LHCN-M2 (cell line): ENCODE results near the gene RFX8. TPM values are rescaled to one million over a fixed set of nuclear protein-coding genes. Genes with fewer than 3 reads are reported as not detected.

ENCODE experiments used
- DNase-seq: peaks from one replicate; pipeline ENCODE4 v3.0.0-alpha.2; 2012; ENCODE audit warnings: low read depth
- total RNA-seq: library from RNA; depleted of rRNA; stranded (reverse); fragments of >200 nt; gene quantifications from 2 replicates; pipeline ENCODE4 v1.2.3, GENCODE V29; 2014

The RFX8 gene
- total RNA-seq, 1 experiment from 2014 or later: 33.4 TPM

DNA sequence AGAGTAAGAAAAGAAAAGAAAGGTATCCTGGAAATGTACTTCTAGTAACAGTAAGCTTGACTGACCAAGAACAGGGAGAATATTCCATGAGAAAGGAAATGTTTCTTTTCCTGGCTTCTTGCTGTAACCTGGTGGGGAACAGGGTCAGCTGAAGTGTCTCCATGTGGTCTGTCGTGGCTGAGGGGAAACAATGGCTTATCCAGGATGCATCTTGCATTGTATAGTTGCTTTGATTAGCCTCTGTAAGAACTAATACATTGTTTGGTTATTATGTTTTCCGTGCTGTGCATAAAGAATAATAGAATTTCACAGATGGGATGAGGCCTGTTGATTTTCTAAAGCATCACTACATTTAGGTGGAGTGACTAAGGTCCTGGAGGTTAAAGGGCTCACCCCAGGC, 92.5 kb downstream of the RFX8 start:
- DNase-seq: no peak

DNA sequence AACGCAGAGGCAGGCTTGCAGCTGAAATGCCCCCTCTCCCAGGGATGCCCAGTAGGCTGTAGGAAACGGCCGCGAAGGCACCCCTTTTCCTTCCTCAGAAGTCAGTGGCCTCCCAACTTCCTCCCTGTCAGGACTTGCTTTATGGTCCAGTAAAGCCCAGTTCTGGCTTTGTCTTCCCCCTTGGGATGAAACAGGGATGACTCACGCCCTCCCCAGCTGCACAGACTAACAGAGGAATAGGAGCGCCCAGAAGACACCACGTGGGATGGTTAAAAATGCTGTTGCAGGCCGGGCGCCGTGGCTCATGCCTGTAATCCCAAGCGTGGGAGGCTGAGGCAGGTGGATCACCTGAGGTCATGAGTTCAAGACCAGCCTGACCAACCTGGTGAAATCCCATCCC, 94.5 kb downstream of the RFX8 start:
- DNase-seq: peak; percentile 90

DNA sequence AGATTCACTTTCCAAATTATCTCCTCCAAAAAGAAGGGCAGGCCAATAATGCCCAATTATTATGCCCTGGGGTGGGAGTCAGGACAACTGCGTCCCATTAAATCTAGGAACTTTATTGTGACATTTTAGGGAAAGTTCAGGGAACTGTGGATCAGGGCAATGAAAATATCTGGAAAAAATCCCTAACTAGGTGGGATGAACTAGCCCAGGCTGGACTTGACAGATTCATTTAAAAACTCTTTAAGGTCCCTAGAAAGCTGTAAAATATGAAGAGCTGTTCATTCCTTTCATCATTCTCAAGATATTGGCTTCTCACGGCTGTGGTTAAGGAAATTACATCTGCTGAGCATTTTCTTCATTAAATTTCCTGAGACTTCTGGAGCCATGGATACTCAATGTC, 95.8 kb downstream of the RFX8 start:
- no peak for DNase-seq

DNA sequence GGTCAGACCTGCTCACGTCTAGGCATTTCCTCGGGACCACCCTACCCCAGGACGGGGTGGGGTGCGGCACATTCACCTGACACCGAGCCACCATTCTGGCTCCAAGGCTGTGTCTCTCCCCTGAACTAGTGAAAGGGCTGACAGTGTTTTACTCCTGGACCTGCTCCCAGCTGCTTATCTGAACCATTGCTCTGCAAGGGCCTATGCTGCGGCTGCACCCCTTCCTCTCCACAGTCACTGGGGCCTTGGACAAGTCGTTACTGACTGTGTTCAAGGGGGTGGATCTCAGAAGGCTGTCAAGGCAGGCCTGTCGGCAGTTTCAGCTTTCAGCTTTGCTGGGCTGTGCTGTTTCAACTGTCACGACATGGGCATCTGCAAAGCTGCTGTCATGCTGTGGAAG, 99.3 kb downstream of the RFX8 start:
- DNase-seq: no peak

DNA sequence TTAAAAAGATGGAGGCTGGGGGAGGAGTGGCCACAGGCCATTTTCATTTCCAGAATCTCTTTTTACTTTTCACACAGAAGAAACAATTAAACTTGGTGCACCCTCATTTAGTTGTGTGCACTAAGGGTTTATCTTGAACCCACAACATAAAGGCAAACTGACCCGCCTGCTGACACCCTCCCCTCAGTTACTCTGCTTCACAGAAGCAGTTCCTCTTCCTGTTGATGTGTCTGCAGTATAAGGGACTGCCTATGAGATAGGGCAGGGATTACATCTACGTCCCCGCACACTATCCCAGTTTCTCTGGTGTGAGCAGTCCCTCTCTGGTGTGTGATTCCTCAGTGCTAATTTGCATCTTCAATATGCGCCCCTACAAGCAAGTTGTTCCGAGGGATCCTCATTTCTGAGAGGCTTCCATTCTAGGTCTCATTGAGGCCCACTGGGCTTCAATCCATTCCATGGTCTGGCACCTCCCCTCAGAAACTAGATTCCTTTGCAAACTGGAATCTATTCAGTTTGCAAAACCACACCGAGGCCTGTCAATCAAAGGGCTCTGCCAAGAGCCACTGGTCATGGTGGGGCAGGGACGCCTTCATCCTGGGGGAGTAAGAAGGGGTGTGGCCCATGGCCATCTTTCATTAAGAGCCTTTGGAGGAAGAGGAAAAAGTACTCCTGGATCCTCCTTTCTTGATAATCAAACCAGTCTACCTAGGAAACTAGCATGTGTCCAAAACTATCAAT, 99.9 kb downstream of the RFX8 start:
- DNase-seq: no peak

DNA sequence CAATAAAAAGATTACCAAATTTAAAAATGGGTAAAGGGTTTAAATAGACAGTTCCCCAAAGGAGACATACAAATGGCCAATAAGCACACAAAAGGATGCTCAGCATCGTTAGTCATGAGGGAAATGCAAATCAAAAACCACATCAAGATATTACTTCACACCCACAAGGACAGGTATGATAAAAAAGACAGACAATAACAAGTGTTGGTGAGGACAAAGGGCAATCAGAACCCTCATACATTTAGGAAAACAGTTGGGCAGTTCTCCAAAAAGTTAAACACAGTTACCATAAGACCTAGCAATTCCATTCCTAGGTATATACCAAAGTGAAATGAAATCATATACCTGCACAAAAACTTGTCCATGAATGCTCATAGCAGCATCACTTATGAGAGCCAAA, 102.1 kb downstream of the RFX8 start:
- DNase-seq: no peak

DNA sequence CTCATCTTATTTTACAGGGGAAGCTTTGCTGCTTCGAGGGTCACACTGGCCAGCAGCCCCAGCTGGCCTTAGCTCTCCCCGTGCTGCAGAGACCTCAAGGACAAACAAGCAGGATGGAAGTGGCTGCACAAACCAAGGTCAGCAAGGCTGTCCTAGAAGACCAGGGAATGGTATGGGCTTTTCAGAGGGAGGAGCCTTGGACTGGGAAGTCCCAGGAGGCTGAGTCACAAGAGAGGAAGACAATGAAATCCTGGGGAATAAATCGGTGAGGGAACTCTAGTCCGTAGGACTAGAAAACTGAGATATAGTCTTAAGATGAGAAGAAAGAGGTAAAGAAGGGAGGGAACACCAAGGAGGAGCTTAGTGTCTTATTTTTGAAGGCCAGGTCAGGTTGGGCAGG, 103.3 kb downstream of the RFX8 start:
- DNase-seq: no peak

DNA sequence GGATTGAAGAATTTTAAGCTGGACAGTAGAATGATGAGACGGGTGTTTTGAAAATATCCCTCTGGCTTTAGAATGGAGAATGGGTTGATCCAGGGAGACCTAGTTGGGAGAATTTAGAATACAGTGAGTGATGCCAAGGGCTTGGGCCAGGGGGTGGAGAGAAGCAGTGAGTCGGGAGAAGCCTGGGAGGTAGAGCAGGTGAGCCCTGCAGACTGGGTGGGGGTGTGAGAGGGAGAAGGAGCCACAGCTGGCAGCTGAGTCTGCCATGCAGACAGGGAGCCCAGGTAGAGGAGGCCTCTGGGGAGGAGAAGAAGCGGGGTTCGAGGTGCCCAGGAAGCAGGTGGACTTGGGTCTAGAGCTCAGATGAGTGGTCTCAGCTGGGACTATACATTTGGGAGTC, 105.8 kb downstream of the RFX8 start:
- no peak for DNase-seq

DNA sequence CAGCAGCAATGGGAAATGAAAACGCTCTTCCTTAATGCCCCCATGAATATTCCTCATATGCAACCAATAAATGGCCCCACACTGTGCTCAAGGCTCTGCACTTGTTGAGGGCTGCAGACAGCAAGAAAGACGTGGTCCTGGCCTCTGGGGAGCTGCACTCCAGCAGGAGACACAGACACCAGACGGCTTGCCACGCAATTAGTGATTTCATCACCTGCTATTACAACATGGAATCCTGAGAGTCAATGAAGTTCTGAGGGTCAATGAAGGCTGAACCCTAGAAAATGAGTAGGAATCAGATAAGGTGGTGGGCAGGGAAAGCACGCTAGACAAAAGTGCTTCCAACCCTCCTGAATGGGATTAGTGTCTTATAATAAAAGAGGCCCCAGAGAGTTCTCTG, 106.5 kb downstream of the RFX8 start:
- DNase-seq: no peak

DNA sequence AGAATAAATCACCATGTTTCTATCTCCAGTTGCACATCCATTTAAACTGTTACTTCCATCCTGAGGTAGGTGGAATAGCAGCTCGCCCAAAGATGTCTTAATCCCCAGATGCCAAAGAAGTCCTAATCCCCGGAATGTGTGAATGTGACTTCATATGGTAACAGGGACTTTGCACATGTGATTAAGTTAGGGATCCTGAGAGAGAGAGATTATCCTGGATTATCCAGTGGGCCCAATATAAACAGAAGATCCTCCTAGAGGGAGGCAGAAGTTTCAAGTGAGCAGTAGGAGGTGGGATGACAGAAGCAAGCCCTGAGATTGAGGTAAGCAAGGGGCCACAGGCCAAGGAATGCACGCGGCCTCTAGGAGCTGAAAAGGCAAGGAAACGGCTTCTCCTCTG, 107.4 kb downstream of the RFX8 start:
- DNase-seq: no peak

DNA sequence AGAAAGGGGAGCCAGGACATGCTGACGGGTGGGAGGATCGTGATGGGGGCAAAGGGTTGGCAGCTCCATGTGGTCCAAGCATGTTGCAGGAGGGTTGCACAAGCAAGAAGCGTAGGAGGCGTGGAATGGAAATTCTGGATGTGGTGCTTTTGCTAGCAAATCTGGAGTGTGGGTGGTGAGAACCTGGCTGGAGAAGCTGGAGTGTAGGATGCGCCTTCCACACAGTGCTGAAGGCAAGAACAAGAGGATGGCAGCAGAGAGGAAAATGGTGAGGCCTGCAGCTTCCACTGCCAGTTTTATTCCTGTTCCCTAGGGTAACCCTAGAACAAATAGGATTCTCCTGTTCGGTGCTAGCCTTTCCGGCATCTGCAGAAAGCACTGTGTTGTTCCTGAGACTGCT, 110.0 kb downstream of the RFX8 start:
- no peak for DNase-seq

DNA sequence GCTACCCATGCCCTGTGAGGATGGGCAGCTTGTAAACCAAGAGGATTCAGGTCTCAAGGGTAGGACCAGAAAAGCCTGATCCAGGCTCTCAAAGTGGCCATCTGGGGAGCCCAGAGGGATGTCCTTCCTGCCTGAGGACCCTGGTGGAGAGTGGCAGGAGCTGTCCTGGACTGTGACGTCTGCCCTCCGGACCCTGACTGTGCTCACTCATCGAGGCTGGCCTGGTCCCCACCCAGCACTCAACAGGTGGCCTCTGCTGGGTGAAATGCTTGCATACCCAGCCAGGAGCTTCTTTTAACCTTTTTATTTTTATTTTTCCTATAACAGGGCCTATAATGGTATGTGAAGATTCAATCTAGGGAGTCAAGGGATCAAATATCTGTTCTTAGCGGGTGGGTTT, 112.1 kb downstream of the RFX8 start:
- DNase-seq: no peak

DNA sequence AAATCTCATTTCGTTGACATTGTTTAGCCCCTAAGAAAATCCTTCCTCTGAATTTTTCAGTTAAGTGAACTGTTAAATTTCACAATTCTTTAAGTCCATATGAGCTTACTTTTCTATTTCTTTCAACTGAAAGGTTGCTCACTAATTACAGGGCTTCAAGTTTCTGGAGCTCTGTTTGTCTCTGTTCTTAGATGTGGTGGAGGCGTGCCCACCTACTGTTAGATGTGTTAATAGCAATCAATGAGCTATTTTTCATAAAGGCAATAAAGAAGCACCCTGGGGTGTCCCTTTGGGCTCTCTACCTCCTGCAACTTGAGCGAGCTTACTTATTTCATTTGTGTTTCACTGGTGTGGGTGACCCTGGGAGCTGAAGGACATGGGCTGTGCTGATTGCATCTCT, 112.6 kb downstream of the RFX8 start:
- DNase-seq: no peak

DNA sequence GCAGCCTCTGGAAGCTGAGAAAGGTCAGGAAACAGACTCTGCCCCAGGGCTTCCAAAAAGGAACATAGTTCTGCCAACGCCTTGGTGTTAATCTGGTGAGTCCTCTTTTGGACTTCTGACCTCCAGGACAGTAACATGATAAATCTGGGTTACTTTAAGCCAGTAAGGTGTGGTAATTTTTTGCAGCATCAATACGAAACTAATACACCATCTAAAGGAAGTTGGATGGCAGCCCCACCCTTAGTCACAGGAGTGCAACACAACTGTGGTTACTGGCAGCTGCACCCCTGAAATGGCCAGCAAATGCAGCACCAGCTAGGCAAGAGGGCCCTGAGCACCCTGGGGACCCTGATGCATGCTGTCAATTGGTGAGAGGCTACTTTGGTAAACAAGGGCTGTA, 113.4 kb downstream of the RFX8 start:
- peak; percentile 29 for DNase-seq

DNA sequence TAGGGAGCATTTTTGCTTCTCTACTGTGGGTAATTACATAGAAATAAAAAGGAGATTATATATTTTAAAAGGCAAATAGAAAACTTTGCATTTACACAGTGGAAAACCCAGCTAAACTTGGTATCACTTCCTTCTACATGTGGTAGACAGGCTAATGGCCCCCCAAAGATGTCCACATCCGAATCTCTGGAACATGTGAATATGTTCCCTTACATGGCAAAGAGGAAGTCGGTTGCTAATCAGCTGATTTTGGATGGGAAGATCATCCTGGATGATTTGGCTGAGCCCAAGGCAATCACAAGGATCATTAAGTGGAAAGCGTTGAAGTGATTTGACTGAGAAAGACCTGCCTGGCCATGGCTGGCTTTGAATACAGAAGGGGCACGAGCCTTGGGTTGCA, 113.8 kb downstream of the RFX8 start:
- no peak for DNase-seq

DNA sequence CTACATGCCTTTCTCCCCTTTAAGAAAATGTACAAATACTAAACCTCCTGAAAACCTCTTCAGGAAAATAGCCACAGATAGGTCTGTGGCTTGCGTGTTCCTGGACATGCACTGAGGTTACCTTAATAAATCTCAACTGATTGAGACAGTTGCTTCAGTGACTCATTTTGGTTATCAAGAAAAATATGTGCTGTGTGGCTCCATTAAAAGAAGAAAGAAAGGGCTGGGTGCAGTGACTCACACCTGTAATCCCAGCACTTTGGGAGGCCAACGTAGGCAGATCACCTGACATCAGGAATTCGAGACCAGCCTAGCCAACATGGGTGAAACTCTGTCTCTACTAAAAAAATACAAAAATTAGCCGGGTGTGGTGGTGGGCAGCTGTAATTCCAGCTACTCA, 114.7 kb downstream of the RFX8 start:
- DNase-seq: peak; percentile 63

DNA sequence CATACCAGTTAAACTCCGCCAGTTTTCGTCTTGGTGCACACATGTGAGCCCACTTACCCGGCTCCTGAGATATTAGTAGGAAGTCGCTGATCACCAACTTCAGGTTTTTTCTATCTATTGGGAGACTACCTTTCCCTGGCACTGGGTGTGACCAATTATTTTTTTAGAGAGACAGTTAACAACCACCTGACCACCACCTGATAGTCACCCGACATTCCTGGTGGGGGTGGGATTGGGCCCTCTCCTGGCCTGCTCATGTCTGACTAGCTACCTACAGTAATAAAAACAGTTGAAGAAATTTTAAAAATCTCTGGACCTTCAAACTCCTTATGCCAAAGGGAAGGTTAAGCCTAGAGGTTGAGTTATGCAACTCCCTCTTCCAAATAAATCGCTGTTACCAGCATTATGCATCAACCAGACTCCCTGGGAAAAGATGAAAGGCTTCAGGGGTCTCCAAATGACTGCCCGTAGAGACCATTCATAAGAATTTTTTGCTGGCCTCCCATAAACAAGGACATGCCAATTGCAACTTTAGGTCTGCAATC, 115.4 kb downstream of the RFX8 start:
- DNase-seq: no peak

DNA sequence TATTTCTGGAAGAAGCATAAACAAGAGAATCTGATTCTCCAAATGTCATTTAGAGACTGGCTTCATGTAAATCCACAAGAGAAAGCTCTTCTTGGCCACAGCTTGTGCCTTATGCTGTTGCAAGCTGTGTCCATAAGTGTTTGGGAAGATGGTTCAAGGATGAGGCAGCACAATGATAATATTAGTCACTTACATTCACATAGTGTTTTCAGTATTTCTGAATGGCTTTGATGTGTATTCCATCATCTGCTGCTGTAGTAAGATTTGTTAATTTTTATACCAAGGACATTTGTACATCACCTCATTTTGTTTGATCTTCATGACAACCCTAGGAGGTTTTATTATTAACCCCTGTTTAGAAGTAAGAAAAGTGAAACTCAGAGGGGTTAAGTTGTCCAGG, 117.5 kb downstream of the RFX8 start:
- peak; percentile 38 for DNase-seq

DNA sequence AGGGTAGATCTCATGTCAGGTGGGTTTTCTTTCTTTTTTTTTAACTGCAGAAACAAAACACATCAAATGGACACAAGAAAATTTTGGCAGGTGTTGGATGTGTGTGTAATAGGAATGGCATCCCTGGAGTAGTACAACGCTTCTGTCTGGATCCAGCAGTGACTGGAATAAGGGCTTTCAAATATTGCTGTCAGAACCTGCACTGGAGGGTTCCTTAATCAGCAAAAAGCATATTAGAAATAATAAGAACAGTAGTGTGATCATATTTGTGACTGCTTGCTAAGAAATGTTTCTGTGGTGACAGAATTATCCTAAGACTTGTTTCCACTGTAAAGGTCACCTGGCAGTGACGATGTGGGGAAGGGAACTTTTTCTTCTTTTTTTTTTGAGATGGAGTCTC, 118.4 kb downstream of the RFX8 start:
- peak; percentile 62 for DNase-seq

DNA sequence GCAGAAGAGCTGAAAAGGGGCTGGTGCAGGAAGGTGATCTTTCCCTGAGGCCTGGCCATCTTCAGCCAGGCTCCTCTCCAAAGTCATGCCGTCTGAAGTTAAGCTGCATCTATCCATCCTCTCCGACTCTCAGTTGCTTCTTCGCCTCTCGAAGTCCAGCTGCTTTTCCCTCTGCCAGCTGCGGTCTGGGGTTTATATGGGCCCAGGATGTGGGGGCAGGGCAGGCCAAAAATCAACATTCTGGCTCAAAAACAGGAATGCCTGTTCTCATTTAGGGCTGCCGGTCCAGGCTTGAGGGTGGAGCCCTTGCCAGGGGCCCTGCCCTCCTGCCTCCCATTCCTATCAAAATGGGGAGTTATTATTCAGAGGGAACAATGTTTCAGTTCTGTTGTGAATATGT, 118.9 kb downstream of the RFX8 start:
- peak; percentile 26 for DNase-seq

DNA sequence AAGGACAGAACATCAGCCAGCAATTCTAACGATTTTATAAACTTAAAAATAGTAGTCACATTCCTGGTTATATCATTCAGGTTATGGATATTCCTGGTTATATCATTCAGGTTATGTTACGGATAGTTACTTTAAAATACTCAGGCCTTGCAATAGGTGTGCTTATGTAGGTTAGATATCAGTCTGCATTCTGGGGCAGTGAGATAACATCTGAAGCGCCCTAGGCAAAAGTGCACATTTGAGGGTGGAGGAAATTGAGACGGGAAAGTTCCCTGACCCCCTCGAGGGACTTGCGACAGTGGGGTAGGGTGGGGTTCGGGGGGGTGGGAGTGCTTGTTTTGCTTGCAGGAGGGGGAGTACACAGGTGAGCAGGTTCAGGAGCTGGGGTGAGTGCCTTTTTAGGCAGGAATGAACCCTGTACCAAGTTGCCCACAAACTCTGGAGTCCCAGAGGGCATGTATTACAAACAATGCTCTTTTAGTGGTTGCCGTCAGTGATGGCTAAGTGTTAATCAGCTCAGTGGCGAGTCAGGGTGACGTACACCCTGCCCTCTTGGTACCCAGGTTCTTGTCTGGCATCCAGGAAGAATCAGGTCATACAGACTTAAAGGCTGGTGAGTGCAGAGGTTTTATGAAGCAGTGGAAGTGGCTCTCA, 119.4 kb downstream of the RFX8 start:
- peak; percentile 40 for DNase-seq

DNA sequence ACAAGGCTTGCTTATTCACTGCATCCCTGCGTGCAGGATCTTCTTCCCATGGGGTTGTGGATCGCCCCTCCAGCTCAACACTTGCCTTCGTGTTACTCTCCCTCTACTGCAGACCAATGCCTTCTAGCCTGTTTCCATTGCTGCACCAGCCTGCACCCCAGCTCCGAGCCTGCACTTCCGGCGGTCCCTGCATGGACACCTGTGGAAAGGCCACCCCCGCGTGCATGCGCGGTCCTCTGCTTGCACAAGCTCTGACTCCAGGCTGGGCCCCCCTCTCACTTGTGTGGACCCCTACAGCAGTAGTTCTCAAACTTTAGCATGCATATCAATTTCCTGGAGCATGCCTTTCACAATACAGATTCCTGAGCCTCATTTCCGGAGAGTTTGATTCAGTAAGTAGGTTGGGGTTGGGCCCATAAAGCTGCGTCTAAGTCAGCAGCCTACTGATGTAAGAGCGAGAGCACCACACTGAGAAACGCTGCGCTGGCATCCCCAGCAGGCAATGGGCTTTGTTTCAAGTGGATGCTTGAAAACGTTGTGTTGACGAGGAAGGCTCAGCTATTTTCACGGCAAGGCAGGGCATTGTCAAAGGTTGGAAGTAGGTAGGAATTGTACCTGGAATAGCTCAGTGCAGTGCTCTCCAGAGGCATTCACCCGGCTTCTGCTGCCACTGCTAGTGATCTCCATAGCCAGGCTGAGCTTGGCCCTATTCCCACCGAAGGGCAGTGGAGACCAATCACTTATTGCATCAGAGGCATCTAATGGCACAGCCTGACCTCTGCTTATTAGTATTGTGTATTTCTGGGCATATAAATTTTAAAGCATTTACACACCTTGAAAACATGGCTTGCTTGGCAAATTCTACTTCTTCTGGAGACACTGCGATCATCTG, 120.2 kb downstream of the RFX8 start:
- DNase-seq: no peak
